Neutrophil (primary cell): ENCODE results near the gene EME1.

Experiments
- H3K27ac ChIP-seq: fragments of 200-600 bp; sonication (generic); 2 replicates; pipeline ENCODE4 v1.5.1; 2016; ENCODE audit warnings: mild to moderate bottlenecking, moderate library complexity
- H3K27me3 ChIP-seq: fragments of 200-600 bp; sonication (generic); 2 replicates; pipeline ENCODE4 v1.6.0; 2016; ENCODE audit warnings: mild to moderate bottlenecking
- H3K36me3 ChIP-seq: fragments of 200-600 bp; sonication (generic); 2 replicates; pipeline ENCODE4 v1.5.1; 2017
- H3K4me1 ChIP-seq, 2 experiments: fragments of 200-600 bp in 1 of 2; sonication (generic) in 1 of 2; 1 replicate in 1 of 2; 2 replicates in 1 of 2; pipeline versions ENCODE4 v1.5.1 to v1.6.1; 2013 to 2016; ENCODE audit warnings: low read depth in 1 of 2, low read length in 1 of 2, mild to moderate bottlenecking in 1 of 2, moderate library complexity in 1 of 2; ENCODE audit not compliant: control insufficient read depth in 1 of 2, insufficient read depth in 1 of 2
- H3K4me3 ChIP-seq, 2 experiments: fragments of 200-600 bp in 1 of 2; sonication (generic) in 1 of 2; 1 replicate in 1 of 2; 2 replicates in 1 of 2; pipeline ENCODE4 v1.5.1; 2013 to 2016; ENCODE audit warnings: low read depth in 1 of 2, low read length in 1 of 2, mild to moderate bottlenecking in 1 of 2, moderate library complexity in 1 of 2
- H3K9me3 ChIP-seq: fragments of 200-600 bp; sonication (generic); 2 replicates; pipeline ENCODE4 v1.5.1; 2016
- CTCF ChIP-seq: fragments of 200-600 bp; sonication (generic); IDR thresholded peaks from 2 replicates; pipeline ENCODE4 v1.5.1; 2016; ENCODE audit warnings: antibody characterized with exemption

The EME1 gene

GRCh38 chr17:50379351-50380132, 6.5 kb downstream of the EME1 start:
- Histone ChIP-seq H3K27me3 (no peaks in the 10 kb centered on the region), H3K4me1 (no peaks in the 10 kb centered on the region), H3K27ac (no peak overlapping the region), H3K36me3 (peaks cover 59% of the 10 kb centered on the region), H3K9me3 (no peaks in the 10 kb centered on the region), H3K4me3 (no peak overlapping the region)
- no peak for TF ChIP-seq CTCF

DNA sequence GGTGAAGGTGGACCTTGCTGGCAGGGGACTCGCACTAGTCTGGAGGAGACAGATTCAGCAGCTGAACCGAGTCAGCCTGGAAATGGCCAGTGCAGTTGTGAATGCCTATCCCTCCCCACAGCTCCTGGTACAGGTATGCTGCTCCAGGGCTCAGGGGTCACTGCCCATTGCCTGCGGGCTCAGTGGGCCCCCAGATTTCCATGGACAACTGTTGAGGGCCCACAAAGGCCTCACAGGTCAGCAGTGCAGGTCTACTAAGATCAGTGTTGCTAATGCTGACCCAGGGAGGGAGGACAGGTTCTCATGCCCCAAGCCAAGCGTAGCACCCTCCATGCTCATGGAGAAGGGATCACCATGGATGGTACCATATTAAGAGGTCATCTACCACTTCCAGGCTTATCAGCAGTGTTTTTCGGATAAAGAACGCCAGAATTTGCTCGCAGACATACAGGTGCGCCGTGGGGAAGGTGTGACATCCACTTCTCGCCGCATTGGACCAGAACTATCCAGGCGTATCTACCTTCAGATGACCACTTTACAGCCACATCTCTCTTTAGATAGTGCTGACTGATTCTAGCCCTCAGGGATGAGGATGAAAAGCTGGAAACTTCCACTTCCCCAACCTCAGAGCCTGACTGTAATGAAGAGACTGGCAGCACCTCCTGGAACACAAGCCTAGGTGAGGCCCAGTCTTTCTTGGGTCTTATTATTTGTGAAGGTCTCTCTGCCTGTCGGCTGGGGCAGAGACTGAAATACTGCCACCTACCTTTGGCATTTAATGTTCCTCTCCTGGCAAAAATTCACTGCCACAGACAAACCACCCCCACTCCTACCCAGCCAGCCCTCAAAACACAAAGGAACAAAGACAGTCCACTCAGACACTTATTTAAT, 7.6 kb downstream of the EME1 start:
- Histone ChIP-seq H3K36me3 (peaks cover 70% of the 10 kb centered on the region), H3K4me3 (no peak overlapping the region), H3K27ac (no peak overlapping the region), H3K27me3 (no peaks in the 10 kb centered on the region), H3K4me1 (no peaks in the 10 kb centered on the region), H3K9me3 (no peaks in the 10 kb centered on the region)
- TF ChIP-seq CTCF = no peak

DNA sequence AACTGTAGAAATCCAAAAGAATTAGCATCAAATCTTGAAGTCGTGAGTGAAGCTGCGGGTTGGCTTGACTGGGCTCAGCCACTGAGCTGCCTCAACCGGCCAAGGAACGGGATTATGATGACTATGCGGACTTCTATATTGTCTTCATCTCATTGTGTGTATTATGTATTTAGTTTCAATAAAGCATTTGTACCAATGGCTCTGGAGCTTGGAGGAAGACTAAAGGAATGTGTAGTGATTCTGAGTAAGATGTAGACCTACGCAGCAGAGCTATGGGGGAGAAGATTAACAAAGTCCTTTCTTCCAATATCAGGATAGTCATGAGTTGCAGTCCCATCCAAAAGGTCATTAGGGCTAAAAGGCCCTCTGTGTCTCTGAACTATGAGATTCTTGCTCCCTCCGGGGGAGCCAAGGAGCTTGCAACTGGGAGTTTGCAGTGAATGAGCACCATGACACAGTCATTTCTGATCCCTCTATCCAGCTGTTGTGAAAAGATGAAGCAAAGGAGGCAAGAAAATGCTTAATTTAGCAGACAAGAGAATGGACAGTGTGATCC, 8.3 kb downstream of the EME1 start:
- Histone ChIP-seq H3K27ac (no peak overlapping the region), H3K9me3 (no peaks in the 10 kb centered on the region), H3K27me3 (no peaks in the 10 kb centered on the region), H3K36me3 (peaks cover 77% of the 10 kb centered on the region), H3K4me3 (no peak overlapping the region), H3K4me1 (no peaks in the 10 kb centered on the region)
- no peak for TF ChIP-seq CTCF

GRCh38 chr17:50381920-50382319, 8.9 kb downstream of the EME1 start:
- H3K36me3 ChIP-seq = peaks cover 83% of the 10 kb centered on the region
- no peaks in the 10 kb centered on the region for H3K27me3 ChIP-seq
- TF ChIP-seq CTCF = no peak
- H3K9me3 ChIP-seq = no peaks in the 10 kb centered on the region
- H3K27ac ChIP-seq = no peak overlapping the region
- no peaks in the 10 kb centered on the region for H3K4me1 ChIP-seq
- no peak overlapping the region for H3K4me3 ChIP-seq

DNA sequence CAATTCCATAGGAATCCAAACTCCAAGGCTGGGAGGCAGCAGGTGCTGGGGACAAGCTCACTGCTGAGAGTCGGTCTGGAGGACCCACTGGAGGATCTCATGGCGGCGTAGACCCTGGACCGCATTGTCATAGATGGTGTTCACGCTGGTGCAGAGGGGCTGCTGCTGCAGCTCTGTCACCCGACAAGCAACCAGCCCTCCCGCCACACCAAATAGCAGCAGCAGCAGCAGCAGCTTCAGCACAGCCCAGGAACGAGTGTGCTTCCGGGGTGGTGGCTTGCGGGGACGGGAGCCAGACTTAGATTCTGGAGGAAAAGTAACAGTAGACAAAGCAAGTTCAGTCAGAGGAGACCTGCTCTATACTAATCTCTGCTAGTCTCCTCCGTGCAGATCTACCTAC, 9.9 kb downstream of the EME1 start:
- H3K4me1 ChIP-seq = no peaks in the 10 kb centered on the region
- H3K36me3 ChIP-seq = peaks cover 93% of the 10 kb centered on the region
- no peaks in the 10 kb centered on the region for H3K9me3 ChIP-seq
- no peak for TF ChIP-seq CTCF
- H3K27ac ChIP-seq = no peak overlapping the region
- H3K27me3 ChIP-seq = no peaks in the 10 kb centered on the region
- no peak overlapping the region for H3K4me3 ChIP-seq
